Measurements from ENCODE around the gene AGTRAP.

- TF ChIP-seq JUND (IDR thresholded peaks at IDR 0.05; ENCODE audit: borderline replicate concordance, low read depth, low read length): no peak
- no peak for TF ChIP-seq JUND (tag; IDR thresholded peaks at IDR 0.05; ENCODE audit: borderline replicate concordance, low read depth, low read length)
- TF ChIP-seq BCLAF1 (IDR thresholded peaks at IDR 0.05; ENCODE audit: borderline replicate concordance in 1 of 2, control insufficient read depth in 1 of 2, low read depth in 2 of 2, low read length in 1 of 2): no peak
Measured at GRCh38 chr1:11794446-11795237, 58.7 kb downstream of the AGTRAP start.
